ENCODE measurements around the gene ZFYVE9.
"Not testable (repeated sequence)": the region's sequence is repeated elsewhere in the genome, so short reads cannot be mapped to it uniquely, and the experiment has no call there.

Gene ZFYVE9

GRCh38 chr1:52141513-52142219 is at the start of gene ZFYVE9:
ZFYVE9 (plus strand) TSS chr1:52142089; CDS start chr1:52233207, 91,118 bp downstream.
- H3K27ac ChIP-seq: peak within 1 kb of the TSS; percentile 78 to 100 (median 92)
- H3K4me3 ChIP-seq: peak within 1 kb of the TSS; percentile 55 to 86 (median 66)

DNA sequence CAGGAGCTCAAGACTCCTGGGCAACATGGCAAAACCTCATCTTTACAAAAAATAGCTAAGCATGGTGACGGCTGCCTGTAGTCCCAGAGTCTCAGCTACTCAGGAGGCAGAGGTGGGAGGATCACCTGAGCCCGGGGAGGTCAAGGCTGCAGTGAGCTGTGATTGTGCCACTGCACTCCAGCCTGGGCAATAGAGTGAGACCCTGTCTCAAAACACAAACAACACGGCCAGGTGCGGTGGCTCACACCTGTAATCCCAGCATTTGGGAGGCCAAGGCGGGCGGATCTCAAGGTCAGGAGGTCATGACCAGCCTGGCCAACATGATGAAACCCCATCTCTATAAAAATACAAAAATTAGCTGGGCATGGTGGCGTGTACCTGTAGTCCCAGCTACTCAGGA is 47.6 kb upstream of the ZFYVE9 start:
- not testable (repeated sequence) for H3K27ac ChIP-seq, H3K4me3 ChIP-seq

GRCh38 chr1:52096216-52096615 is 45.7 kb upstream of the ZFYVE9 start:
- Histone ChIP-seq H3K27ac (no peak overlapping the region), H3K4me3 (no peak overlapping the region)

DNA sequence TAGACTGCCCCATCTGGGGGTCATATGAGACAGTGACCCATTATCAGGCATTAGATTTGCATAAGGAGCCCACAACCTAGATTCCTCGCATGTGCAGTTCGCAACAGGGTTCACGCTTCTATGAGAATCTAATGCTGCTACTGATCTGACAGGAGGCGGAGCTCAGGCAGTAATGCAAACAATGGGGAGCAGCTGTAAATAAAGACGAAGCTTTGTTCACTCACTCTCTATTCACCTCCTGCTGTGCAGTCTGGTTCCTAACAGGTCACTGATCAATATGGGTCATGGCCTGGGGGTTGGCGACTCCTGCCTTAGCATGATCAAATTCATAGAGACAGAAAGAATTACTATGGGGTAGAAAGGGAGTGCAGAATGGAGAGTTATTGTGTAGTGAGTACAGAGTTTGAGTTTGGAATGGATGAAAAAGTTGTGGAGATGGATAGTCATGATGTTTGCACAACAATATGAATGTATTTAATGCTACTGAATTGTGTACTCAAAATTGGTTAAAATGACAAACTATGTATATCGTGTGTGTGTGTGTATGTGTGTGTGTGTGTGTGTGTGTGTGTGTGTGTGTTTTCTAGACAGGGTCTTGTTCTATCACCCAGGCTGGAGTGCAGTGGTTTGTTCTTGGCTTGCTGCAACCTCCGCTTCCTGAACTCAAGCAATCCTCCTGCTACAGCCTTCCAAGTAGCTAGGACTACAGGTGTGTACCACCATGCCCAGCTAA is 43.6 kb upstream of the ZFYVE9 start:
- Histone ChIP-seq H3K27ac (no peak overlapping the region), H3K4me3 (no peak overlapping the region)

DNA sequence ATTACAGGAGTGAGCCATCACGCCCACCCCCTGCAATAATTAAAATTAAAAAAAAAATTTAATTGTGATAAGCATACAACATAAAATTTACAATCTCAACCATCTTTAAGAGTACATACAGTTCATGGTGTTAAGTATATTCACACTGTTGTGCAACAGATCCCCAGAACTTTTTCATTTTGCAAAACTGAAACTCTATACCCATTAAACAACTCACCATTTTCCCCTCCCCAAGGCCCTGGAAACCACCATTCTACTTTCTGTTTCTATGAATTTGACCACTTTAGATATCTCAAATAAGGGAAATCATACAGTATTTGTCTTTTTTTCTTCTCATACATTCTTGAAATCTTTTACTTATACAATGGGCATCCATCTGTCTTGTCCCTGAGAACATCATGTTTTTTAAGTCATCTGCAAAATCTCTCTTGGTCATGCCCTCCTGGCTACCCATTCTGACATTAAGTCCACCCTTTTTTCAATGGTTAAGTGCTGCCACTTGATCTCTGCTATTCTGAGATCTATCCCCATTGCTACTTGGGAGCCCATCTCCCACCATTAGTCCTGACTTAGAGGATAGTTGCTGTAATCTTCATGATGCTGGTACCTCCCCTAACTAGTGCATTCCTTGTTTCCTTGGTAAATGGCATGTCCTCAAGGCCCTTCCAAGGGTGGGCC is 39.4 kb upstream of the ZFYVE9 start:
- Histone ChIP-seq H3K4me3 (no peak overlapping the region), H3K27ac (no peak overlapping the region)

DNA sequence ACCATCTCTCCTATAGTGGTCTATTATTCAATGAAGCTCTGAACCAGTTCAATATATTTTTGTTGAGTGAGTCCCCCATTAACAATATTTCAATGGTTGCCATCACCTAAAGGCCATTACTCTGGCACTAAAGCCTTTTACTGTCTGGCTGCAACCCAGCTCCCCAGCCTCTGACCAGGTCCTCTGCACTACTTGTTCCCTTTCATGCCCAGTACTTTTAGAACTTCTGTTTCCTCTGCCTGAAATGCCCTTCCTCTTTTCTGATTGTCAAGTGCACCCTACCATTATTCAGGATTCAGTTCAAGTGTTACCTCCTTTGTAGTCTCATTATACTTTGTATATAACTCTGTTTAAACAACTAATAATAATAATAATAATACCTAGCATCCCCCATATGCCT is 30.4 kb upstream of the ZFYVE9 start:
- Histone ChIP-seq H3K27ac (no peak overlapping the region), H3K4me3 (no peak overlapping the region)

DNA sequence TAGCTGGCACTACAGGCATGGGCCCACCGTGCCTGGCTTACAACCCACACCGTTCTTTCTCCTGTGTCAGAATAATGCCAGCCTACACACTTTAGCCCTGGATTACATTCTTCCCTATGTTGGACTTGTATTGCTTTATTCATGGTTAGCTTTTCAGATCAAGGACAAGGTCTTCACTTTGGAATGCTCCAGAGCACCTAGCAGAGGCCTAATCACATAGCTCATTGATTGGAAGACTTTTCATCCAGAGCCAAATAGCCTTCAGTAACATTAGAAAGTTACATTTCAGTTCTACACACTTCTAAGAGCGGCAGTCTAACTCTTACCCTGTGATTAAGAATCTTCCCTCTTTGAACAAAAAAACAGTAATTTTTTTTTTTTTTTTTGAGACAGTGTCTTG is 29.4 kb upstream of the ZFYVE9 start:
- Histone ChIP-seq H3K4me3 (no peak overlapping the region), H3K27ac (no peak overlapping the region)

DNA sequence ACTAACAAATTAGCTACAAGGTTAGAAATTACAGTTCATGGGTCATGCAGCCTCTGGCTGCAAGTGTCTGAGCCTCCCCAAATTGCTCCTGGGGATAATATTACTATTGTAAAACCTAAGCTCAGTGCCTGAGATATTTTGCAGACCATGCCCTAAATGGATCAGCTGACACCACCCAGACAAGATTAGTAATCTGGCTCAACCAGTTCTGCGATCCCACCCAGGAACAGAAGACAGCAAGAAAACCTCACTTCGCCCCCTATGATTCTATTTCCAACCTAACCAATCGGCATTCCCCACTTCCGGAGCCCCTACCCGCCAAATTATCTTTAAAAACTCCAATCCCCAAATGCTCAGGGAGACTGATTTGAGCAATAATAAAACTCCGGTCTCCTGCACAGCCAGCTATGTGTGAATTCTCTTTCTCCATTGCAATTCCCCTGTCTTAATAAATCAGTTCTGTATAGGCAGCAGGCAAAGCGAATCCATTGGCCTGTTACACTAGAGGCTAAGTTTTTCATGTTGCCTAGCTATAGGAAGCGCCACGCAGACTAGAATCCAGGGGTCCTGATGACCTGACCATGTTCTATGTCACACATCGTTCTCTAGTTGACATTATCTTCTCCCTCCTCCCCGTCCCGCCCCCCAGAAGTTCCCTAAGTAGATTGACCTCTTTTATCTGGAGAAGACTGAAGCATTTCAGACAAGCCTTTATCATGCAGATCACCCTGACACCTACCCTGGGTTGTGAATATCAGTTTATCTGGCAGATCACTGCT is 22.4 kb upstream of the ZFYVE9 start:
- Histone ChIP-seq H3K4me3 (no peak overlapping the region), H3K27ac (no peak overlapping the region)

GRCh38 chr1:52122384-52122783 is 19.5 kb upstream of the ZFYVE9 start:
- Histone ChIP-seq H3K4me3 (no peak overlapping the region), H3K27ac (no peak overlapping the region)

DNA sequence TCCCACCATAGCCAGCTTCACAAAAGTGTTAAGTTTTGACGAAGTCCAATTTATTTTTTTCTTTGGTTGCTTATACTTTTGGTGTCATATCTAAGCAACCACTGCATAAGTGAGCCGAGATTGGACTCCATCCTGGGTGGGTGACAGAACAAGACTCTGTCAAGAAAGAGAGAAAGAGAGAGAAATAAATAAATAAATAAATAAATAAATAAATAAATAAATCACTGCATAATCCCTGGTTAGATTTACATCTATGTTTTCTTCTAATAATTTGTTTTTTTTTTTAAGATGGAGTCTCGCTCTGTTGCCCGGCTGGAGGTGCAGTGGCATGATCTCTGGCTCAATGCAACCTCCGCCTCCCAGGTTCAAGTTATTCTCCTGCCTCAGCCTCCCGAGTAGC is 18.3 kb upstream of the ZFYVE9 start:
- no peak overlapping the region for H3K4me3 ChIP-seq

DNA sequence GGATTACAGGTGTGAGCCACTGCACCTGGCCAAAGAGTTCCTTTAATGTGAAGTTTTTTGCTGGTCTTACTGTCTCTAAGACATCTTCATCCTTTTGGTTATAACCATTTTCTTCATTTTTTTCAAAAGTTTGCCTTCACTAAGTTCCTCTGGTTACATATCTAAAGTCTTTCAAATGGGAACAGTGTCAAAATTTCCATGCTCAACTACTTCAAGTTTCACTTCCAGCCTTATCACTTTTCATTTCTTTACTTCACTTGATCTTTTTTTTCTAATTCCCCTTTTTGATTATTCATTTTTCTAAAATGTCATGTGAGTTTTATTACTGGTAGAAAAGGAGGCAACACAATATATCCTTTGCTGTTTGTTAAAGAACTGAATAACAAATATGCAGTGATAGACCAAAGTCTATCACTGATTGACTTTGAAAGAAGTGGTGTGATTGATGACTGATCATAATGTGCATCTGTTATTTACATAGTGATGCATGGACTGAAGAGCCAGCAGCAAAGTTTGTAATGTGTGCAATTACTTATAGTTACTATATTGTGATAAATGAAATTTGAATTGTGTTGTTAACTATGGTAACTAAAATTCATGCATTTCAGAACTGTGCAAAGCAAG is 16.0 kb upstream of the ZFYVE9 start:
- Histone ChIP-seq H3K27ac (no peak overlapping the region), H3K4me3 (no peak overlapping the region)

More for the DNA sequence above, 18.3 kb upstream of the ZFYVE9 start:
- no peak overlapping the region for H3K27ac ChIP-seq

DNA sequence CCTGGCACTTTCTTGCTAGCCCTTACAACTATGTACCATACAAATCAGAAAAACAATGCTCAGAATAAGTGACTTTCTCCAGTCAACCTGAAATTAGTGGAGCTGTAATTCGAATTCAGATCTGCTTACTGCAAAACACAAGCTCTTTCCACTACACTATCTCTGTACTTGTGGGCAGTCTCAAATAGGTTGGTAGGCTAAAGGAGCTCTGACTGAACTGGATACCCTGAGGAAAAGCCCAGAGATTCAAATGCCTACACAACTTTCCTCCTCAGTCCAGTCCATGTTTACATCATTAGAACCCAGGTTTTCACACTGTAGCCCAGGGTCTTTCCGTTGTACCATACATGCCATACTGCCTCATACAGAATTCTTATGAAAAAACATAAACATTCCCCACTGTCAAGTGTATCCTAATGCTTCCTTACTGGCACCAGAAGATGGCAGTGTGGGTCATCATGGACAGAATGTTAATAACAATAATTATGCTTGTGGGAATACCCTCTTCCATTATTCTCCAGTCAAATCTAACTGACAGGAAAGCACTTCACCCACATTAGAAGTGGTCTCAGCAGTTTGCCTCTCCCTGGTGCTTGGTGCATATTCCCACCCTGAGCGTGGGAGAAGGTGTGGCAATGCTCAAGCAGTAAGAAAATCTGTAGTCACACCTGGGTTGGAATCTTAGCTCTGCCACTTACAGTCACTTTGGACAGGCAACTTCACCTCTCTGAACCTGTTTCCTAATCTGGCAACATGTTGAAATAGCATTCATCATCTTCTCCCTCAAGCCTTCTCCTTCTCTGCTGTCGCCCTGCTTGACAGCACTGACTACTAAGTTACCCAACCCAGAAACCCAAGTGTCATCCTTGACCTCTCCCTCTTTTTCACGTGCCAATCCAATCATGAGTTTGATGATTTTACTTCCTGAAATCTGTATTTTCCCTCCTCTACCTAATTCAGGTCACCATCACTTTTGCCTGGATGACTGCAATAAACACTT is 14.4 kb upstream of the ZFYVE9 start:
- Histone ChIP-seq H3K27ac (peak overlapping the region in 1 of 21 experiments; percentile 32), H3K4me3 (no peak overlapping the region)

DNA sequence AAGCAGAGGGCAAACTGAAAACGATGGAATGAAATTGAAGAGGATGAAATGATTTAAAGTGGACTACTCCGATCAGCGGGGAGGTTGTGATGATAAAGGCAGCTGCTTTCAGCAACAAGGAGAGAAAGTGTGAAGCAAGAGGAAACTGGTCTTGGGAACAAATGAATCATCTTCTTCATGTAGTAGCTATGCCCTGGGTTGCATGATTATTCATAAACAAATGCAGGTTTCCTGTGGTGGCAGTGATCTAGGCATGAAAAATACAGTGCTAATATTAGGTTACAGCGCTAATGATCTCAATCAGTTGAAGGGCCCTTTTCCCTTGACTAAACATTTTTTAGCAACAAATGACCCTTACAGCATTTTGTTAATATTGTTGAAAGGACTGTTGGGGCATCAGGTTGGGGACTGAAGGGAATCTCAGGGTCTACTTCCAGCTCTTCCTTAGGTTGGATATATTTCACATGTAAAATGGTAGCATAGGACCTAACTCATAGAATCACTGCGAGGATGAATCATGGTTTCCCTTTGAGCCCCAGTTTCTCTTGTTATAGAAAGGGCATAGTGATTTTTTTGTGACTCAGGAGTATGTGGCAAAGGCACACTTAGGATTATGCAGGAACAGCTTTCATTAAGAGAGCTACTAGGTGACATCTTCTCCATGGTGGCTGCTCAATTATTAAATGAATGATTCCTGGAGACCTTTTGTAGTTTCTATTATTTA is 1.9 kb upstream of the ZFYVE9 start:
- Histone ChIP-seq H3K4me3 (no peak overlapping the region), H3K27ac (peak overlapping the region in 17 of 21 experiments; percentile 13 to 98 (median 57))

DNA sequence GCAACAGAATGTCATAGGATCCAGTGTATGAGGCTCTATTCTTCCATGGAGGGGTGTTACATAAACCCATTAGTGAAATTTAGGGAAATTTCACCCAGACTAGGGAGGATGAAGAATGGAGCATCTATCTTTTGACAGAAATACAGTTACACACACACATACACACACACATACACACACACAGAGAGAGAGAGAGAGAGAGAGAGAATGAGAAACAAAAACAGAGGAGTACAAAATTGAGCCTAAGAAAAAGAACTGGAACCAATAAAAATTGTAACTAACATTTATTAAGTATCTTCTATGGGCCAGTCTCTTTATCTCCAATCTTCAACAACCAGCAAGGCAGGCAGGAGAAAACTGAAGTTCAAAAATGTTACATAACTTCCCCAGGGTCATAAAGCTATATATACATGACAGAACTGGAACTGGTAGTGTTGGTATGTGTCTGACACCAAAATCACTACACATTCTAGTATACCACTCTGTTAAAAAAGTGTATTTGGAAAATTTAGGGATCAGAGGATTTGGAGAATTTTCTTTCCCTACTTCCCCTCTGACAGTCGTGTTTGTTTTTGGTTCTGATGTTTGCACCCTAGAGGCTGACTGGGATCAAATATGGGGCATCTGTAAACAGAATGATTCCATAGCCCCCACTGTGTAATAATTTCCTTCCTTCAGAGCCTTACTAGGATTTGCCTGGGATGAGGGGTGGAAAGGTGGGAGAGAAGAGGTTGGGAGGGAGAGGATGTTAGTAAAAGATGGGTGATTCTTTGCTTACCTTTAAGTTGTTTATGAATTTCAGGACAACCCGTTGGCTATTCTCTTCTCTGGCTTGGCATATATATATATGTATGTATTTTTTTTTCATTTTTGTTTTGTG is 1.0 kb upstream of the ZFYVE9 start:
- peak overlapping the region in 19 of 21 experiments; percentile 13 to 100 (median 92) for H3K27ac ChIP-seq
- H3K4me3 ChIP-seq: peak overlapping the region in 4 of 7 experiments; percentile 65 to 86 (median 75)

GRCh38 chr1:52142220-52143183 is 613 bp downstream of the ZFYVE9 start:
- Histone ChIP-seq H3K27ac (peak overlapping the region; percentile 78 to 100 (median 92)), H3K4me3 (peak overlapping the region; percentile 55 to 86 (median 66))

Data from skin epidermis (tissue), 12 donors.